ENCODE data around the gene CDC73.

DNA sequence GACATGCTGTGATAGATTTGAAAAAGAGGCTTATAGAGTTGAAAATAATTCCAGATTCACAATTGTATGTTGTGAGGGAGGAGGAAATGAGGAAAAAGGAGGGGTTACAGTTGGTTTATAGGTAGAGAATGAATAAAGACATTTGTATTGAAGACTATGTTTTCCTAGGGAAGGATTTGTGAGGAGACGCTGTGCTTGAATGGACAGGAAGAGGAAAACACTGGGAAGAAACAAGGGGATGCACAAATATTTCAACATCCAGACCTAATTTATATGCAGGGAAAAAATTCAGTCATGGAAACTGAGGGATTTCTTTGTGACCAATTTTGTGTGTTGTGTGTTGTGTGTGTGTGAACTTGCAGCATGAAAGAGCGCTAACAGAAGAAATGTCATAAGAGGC lies 157.1 kb downstream of the CDC73 start:
- TF ChIP-seq, protein P1, sequence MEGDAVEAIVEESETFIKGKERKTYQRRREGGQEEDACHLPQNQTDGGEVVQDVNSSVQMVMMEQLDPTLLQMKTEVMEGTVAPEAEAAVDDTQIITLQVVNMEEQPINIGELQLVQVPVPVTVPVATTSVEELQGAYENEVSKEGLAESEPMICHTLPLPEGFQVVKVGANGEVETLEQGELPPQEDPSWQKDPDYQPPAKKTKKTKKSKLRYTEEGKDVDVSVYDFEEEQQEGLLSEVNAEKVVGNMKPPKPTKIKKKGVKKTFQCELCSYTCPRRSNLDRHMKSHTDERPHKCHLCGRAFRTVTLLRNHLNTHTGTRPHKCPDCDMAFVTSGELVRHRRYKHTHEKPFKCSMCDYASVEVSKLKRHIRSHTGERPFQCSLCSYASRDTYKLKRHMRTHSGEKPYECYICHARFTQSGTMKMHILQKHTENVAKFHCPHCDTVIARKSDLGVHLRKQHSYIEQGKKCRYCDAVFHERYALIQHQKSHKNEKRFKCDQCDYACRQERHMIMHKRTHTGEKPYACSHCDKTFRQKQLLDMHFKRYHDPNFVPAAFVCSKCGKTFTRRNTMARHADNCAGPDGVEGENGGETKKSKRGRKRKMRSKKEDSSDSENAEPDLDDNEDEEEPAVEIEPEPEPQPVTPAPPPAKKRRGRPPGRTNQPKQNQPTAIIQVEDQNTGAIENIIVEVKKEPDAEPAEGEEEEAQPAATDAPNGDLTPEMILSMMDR (conservative IDR thresholded peaks at IDR 0.05 in 1 of 2, IDR thresholded peaks at IDR 0.05 in 1 of 2; ENCODE audit: low read depth in 1 of 2, low read length in 2 of 2) = no peak
- no peak for TF ChIP-seq EZH2 (IDR thresholded peaks at IDR 0.05; ENCODE audit: low read length, missing control alignments)
